NCI-H2029 (cell line): ENCODE data around the gene FRAS1.
"Not testable (repeated sequence)": the region's sequence is repeated elsewhere in the genome, so short reads cannot be mapped to it uniquely, and the experiment has no call there.

Source experiments
- DNase-seq: peaks from one replicate; lab custom pipeline; 2025; lab: John Stamatoyannopoulos, UW

FRAS1 gene

DNA sequence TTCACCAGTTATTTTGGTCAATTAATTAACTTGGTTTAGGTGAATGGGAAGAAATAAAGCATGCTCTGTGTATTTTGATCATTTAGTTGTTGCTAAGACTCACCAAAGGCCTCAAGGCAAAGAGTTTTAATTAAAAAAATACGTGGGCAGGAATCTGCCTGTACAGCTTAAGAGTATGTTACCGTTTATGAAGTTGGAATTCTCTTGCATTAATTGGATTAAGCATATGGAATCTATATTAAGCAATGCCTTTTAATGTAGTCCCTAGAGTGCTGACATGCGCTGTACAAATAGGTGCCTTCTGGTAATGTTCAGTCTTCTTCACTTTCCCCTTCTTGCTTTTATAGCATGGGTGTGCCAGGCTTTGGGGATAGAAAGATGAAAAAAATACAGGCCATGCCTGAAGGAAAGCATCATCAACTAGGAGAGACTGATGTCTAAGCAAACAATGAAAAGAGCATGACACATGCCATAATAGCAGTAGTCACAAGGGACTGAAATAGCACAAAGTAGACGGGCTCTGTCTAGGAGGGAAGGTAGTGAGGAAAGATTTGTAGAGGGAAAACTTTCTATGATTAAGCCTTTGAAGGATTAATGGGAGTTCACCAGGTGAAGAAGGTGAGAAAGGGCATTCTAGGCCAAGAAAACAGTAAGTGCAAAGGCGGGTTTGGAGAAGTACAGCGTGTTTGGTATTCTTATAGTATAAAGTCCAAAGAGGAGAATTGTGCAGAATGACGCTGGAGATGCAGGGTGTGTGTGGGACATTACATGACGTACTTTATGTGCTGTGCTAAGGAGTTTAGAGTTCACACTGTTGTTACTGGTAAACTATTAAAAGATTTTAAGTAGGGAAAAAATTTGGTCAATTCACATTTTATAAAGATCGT is 268.4 kb downstream of the FRAS1 start:
- no peak for DNase-seq

DNA sequence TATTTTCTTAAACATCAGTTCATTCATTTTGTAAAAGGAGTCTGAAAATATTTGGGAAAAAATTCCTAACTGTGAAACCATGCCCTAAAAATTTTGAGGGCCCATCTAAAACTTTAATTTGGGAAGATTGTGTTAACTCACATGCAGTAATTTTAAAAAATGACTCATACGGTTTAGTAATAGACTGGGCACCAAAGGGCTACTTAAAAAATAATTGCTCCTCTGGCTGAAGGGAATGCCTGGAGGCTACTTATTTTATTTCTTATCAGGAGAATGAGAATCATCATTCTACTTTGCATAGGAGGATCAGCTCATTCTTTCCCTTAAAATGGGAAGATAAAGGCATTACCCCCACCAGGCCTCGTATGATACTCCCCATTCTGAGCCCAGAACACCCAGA is 271.5 kb downstream of the FRAS1 start:
- not testable (repeated sequence) for DNase-seq

DNA sequence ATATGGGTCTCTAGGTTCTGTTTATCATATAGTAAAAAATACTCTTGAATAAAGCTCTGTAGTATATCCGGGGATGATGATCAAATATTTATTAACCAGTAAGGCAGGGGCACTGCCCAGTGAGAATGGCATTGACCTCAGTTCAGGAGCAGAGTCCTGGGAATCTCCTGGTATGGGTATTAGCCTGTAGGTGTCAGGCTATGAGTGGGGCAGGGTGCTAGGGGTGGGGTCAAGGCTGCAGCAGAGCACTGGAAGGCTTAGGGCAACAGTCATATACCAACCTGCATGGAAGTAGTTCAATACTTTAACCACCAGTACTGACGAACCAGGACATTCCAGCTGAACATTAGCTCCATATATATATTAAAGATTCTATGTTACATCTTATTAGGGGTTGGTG is 274.1 kb downstream of the FRAS1 start:
- no peak for DNase-seq

DNA sequence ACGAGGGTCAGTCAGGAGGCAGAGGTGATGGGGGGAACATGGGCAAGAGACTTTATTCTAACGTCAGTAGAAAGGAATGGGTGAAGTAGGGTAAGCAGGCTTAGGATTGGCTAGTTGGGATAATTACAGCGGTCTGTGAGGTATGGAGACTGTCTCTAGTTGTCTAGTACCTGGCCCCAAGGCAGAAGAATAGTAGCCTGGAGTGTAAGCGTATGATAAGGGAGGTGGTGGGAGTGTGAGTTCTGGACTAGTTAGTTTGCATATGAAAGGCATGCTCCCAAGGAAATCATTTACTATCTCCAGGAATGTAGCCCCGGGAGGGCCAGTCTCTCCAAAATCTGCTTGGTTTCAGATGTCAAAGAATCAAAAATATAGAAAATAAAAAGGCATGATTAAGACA is 274.8 kb downstream of the FRAS1 start:
- DNase-seq = no peak

DNA sequence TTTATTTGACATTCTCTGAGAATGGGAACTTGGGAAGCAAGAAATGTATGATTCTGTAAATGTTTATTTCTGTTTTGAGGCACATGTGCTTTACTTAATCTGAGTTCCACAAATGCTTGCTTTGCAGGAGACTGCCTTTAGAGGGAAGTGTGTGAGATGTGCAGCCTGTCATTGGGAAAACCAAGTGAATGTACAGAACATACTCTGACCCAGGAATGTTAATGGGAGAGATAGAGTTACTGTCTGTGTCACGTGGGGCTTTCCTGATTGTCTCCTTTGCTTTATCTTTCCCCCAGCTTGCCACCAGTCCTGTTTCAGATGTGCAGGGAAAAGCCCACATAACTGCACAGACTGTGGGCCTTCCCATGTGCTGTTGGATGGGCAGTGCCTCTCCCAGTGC is 275.9 kb downstream of the FRAS1 start:
- no peak for DNase-seq

- DNase-seq = no peak
Observed at GRCh38 chr4:78336093-78336943, 279.2 kb downstream of the FRAS1 start.

- DNase-seq = no peak
Observed at GRCh38 chr4:78337244-78338020, 280.3 kb downstream of the FRAS1 start.

GRCh38 chr4:78342125-78342524 is 285.0 kb downstream of the FRAS1 start:
- no peak for DNase-seq

DNA sequence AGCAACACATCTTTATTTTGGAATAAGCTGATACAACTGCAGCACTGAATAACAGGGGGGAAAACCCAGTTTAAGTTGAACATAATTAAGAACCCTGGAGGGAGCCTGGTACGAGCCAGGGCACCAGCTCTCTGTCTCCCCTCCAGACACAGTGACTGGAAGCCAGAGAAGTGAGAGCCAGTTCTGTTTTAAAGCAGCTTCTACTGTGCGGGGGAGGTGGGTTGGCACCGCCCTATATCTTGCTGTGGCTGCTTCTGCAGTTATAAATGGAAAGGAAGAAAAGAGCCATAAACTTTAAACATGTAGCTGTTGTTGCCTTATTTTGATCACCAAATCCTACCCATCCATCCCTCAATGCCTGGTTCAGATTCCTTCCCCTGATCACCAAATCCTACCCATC is 286.6 kb downstream of the FRAS1 start:
- DNase-seq = no peak

DNA sequence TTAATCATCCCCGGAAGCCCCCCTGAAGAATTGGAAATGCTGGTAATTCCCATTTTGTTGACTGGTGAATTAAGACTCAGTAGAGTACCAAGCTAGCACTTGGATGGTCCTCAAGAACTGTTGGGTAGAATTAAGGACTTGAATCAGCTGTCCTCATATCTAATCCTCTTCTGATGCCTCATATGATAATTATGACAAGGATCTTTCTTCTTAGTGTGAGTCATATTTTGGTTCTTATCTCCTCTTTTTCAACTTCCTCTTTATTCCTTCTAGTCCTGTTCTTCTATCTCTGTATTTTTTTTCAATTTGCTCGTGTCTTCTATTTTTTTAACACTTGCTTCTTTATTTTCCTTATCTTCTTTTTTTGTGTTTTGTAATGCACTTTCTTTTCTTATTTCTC is 288.1 kb downstream of the FRAS1 start:
- no peak for DNase-seq

- no peak for DNase-seq
Observed at GRCh38 chr4:78346222-78346621, 289.1 kb downstream of the FRAS1 start.

GRCh38 chr4:78347527-78347926 is 290.4 kb downstream of the FRAS1 start:
- DNase-seq = no peak

DNA sequence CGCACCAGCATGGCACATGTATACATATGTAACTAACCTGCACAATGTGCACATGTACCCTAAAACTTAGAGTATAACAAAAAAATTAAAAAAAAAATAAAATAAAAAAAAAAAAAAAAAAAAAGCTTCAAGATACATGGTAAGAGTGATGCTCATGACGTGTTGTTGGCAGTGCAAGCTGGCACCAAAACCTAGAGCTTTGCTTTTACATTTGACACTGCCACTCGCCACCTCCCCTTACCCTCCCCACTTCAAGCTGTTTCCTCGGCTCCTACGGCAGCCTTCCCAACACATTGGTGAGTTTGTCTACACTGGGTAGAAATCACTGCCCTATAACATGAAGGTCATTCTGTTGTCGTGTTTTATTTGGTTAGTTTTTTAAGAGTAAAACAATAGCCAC is 296.8 kb downstream of the FRAS1 start:
- DNase-seq = no peak

DNA sequence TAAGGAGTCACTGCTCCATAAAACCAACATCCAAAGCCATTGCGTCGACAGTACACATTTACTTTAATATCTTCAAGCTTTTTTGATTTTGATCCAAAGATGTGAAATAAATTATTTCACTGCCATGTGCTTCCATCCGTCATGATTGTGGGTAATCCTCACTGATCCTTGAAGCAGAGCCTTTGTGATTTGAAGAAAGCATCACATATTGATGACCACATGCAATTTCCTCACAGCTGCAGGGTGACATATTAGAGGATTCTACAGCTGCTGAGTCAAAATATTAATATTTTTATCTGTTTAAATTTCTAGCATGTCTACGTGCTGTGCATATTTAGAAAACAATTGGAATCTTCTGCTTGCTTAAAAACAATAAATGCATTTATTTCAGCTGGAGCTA is 297.7 kb downstream of the FRAS1 start:
- no peak for DNase-seq

DNA sequence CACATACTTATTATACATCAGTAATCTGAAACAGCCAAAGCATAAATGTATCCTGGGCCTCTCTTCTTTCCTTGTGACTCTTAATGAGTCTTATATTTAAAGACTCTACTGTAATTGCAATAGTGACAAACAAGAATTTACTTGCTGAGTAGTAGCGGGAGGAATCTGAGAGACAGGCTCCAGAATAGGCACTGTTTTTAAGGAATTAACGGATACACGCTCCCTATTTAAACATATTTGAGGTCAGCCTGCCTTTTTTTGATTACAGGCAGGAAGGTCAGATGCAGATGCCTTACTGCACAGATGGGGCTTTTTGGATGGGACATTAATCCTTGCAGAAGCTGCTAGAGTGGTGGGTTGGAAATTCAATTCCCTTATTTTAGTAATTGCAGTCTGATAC is 298.2 kb downstream of the FRAS1 start:
- DNase-seq = no peak

GRCh38 chr4:78356251-78356786 is 299.2 kb downstream of the FRAS1 start:
- no peak for DNase-seq

DNA sequence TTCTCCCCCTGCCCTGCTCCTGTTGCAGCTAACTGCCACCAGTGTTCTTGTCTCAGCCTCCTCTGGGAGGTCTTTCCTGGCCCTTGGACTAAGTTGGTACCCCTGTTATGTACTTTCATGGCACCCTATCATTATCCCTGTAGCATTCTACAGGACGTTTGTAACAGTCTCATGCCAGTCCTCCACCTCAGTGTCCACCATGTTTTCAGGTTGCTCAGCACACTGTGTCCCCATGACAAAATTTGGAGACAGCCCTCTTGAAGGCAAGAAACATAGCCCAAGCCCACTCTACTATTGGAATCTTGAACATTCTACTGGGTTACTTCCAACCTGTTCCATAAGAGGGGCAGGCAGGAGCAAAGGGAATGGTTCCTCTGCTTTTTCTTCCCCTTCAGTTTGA is 300.0 kb downstream of the FRAS1 start:
- no peak for DNase-seq

DNA sequence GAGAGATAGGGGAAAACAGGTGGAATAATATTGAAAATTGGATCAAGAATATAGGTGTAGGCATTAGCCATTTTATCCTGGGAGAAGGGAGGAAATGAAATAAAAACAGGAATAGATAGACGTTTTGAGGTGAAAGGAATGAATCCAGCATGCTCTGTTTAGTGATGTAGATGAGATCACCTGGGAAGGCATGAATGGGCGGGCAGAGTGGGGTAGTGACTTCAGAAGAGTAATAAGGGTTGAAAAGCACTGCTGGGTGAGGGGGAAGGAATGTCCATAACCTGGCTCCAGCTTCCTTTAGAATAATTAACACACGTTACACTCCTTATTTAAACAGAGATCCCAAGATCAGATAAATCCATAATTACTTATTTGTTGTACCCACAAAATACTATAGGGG is 303.3 kb downstream of the FRAS1 start:
- DNase-seq = no peak

DNA sequence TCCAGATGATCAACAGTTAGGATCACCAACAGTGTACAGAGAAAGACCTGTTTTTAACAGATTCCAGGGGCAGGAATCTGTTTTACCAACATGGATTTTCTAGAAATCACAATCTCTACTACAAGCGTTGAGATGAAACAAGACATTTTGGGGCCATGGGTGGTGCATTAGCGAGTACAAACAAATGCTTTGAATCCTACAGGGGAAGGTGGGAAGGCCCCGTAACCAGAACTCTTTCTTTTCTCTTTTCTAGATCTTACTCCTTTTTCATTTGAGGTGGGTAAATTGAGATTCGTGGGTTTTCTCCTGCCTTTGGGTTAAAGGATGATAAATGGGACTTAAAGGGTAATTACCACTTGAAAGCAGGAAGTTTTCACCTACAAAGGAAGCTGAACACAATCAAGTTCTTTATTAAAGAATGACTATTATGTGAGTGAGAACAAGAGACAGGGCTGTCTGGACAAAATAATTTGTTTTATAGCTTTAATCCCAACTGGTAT is 304.5 kb downstream of the FRAS1 start:
- no peak for DNase-seq

GRCh38 chr4:78362310-78362709 is 305.2 kb downstream of the FRAS1 start:
- no peak for DNase-seq

GRCh38 chr4:78363031-78363570 is 306.0 kb downstream of the FRAS1 start:
- no peak for DNase-seq

DNA sequence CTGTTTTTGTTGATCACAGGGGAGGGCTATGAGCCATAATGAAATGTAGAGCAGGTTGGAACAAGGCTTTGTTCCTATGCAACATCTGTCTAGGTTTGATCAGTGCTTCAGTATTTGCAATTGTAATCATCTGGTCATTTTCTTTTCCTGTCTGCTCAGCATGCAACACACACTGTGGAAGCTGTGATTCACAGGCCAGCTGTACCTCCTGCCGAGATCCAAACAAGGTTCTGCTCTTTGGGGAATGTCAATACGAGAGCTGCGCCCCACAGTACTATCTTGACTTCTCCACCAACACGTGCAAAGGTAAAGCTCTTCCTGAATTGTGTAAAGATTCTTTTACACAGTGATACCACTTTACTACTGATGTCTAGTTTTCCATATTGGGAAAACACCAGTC is 312.6 kb downstream of the FRAS1 start:
- no peak for DNase-seq
